Measurements from ENCODE around the gene GRID2. TPM values are rescaled to one million over a fixed set of nuclear protein-coding genes. Genes with fewer than 3 reads are reported as not detected.

GRID2 gene
- total RNA-seq, 3 donors from 2014 or later: 0.44 TPM; not detected in 2

DNA sequence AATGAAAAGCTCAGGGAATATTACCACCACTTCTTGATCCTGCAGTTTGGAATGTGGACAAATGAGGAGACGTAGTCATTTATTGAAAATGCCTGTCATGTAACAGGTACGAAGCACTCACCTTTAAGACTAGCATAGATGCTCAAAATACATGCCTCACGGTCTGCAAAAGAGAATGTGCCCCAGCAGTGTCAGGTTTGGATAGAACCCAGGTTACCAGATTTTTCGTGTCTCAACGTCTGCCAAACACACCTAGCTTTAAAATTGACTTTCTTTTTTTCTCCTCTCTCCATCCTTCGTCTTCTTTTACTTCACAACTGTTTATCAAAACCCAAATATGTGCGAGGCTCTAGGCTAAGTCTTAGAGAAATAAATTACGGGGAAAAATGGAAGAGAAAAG is 918.0 kb downstream of the GRID2 start:
- no peaks in the 10 kb centered on the region for H3K9me3 ChIP-seq
- ATAC-seq: no peak
- no peaks in the 10 kb centered on the region for H3K36me3 ChIP-seq (ENCODE audit: low read depth)
- no peak overlapping the region for H3K4me3 ChIP-seq
- no peak for DNase-seq
- no peak for TF ChIP-seq CTCF (IDR thresholded peaks at IDR 0.05)
- H3K4me1 ChIP-seq (ENCODE audit: low read depth): no peaks in the 10 kb centered on the region
- intact Hi-C loops (cut with DNase I, micrococcal nuclease): no loop called here

- no peak for ATAC-seq
- H3K36me3 ChIP-seq (ENCODE audit: low read depth): no peaks in the 10 kb centered on the region
- H3K4me3 ChIP-seq: no peak overlapping the region
- DNase-seq: no peak
- no peaks in the 10 kb centered on the region for H3K9me3 ChIP-seq
- no peaks in the 10 kb centered on the region for H3K4me1 ChIP-seq (ENCODE audit: low read depth)
- intact Hi-C loops (cut with DNase I, micrococcal nuclease): no loop called here
- no peak for TF ChIP-seq CTCF (IDR thresholded peaks at IDR 0.05)
These were observed 924.3 kb downstream of the GRID2 start for GRCh38 chr4:93228021-93228420.

- no peaks in the 10 kb centered on the region for H3K4me1 ChIP-seq (ENCODE audit: low read depth)
- TF ChIP-seq CTCF (IDR thresholded peaks at IDR 0.05): no peak
- H3K9me3 ChIP-seq: no peaks in the 10 kb centered on the region
- ATAC-seq (no peak), DNase-seq (no peak)
- no peaks in the 10 kb centered on the region for H3K36me3 ChIP-seq (ENCODE audit: low read depth)
- intact Hi-C loops (cut with DNase I, micrococcal nuclease): no loop called here
- H3K4me3 ChIP-seq: no peak overlapping the region
These were observed 929.1 kb downstream of the GRID2 start for GRCh38 chr4:93232883-93233282.

GRCh38 chr4:93237521-93237920 is 933.8 kb downstream of the GRID2 start:
- Histone ChIP-seq H3K4me3 (no peak overlapping the region), H3K4me1 (ENCODE audit: low read depth) (no peaks in the 10 kb centered on the region), H3K36me3 (ENCODE audit: low read depth) (no peaks in the 10 kb centered on the region), H3K9me3 (no peaks in the 10 kb centered on the region)
- intact Hi-C loops (cut with DNase I, micrococcal nuclease): no loop called here
- TF ChIP-seq CTCF (IDR thresholded peaks at IDR 0.05): no peak
- ATAC-seq (no peak), DNase-seq (no peak)

DNA sequence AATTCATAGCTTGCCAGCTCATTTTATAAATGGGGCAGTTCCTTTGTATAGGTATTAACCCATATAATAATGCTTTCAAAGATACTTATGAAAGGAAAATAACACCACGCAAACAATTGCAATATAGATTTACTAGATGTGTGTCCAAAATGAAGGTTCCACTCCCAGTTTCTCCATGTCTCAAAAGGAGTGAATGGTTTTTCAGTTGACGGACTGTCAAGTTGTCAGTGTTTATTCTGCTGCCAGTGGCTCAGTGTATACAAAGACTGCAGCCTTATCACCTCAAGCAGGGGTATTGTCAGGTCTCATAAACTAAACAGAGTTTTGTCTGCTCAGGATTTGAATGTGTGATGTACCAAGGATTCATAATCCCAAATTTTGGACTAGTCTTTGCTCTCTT is 939.5 kb downstream of the GRID2 start:
- Histone ChIP-seq H3K9me3 (no peaks in the 10 kb centered on the region), H3K36me3 (ENCODE audit: low read depth) (no peaks in the 10 kb centered on the region), H3K4me1 (ENCODE audit: low read depth) (no peaks in the 10 kb centered on the region), H3K4me3 (no peak overlapping the region)
- no peak for TF ChIP-seq CTCF (IDR thresholded peaks at IDR 0.05)
- intact Hi-C loops (cut with DNase I, micrococcal nuclease): no loop called here
- no peak for ATAC-seq
- no peak for DNase-seq

DNA sequence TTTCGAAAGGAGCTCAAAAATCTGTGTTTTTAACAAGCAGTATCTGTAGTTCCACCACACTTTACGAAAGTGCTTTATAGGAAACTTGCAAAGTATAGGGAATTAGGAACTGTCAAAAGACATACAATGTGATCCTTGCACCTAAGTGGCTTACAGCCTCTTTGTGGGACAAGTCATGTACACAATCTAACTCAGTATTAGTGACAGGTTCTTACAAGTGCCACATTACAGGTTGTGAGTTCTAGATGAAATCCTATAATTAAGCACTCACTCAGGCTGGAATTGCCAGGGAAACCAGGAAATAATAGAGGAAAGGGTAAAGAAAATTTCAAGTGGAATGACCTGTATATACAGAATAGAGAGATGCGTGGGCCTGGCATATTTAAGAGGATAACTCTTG is 957.4 kb downstream of the GRID2 start:
- Histone ChIP-seq H3K4me3 (no peak overlapping the region), H3K36me3 (ENCODE audit: low read depth) (no peaks in the 10 kb centered on the region), H3K9me3 (no peaks in the 10 kb centered on the region), H3K4me1 (ENCODE audit: low read depth) (no peaks in the 10 kb centered on the region)
- no peak for TF ChIP-seq CTCF (IDR thresholded peaks at IDR 0.05)
- intact Hi-C loops (cut with DNase I, micrococcal nuclease): no loop called here
- ATAC-seq (no peak), DNase-seq (no peak)

Measured in mucosa of descending colon (tissue), 3 donors.